GOT3 (cell line): ENCODE results near the gene TARDBP.
"Not testable (repeated sequence)": the region's sequence is repeated elsewhere in the genome, so short reads cannot be mapped to it uniquely, and the experiment has no call there.

ENCODE experiments used
- DNase-seq: peaks from one replicate; lab custom pipeline; 2025; ENCODE audit warnings: mixed read lengths; lab: John Stamatoyannopoulos, UW

The TARDBP gene

GRCh38 chr1:11059968-11060830 lies 47.7 kb downstream of the TARDBP start, which contains the start of gene SRM:
TSS of gene SRM (minus strand) at chr1:11060018. CDS start at chr1:11059943, 75 bp downstream.
- peak; percentile 63 for DNase-seq

- DNase-seq: no peak
Measured at GRCh38 chr1:11061652-11062365, 49.4 kb downstream of the TARDBP start.

- no peak for DNase-seq
Measured at GRCh38 chr1:11062965-11063401, 50.5 kb downstream of the TARDBP start.

- DNase-seq: not testable (repeated sequence)
Measured at GRCh38 chr1:11063937-11064537, 51.6 kb downstream of the TARDBP start.

GRCh38 chr1:11064942-11065341 lies 52.5 kb downstream of the TARDBP start:
- no peak for DNase-seq

- DNase-seq: no peak
Measured at GRCh38 chr1:11065796-11066195, 53.3 kb downstream of the TARDBP start.

GRCh38 chr1:11067716-11068599 lies 55.5 kb downstream of the TARDBP start:
- DNase-seq: no peak

- no peak for DNase-seq
Measured at GRCh38 chr1:11068600-11069473, 56.4 kb downstream of the TARDBP start.

GRCh38 chr1:11070876-11071275 lies 58.4 kb downstream of the TARDBP start:
- no peak for DNase-seq

GRCh38 chr1:11071463-11072215 lies 59.2 kb downstream of the TARDBP start:
- no peak for DNase-seq

GRCh38 chr1:11072216-11072917 lies 59.9 kb downstream of the TARDBP start:
- no peak for DNase-seq

- not testable (repeated sequence) for DNase-seq
Measured at GRCh38 chr1:11073398-11073797, 60.9 kb downstream of the TARDBP start.
